Subcutaneous abdominal adipose tissue (tissue), 5 donors: Measurements from ENCODE around the gene SBK3.

ENCODE experiments used
- H3K27ac ChIP-seq: one replicate; pipeline ENCODE4 v1.7.0; 2013; ENCODE audit warnings: low read depth, mild to moderate bottlenecking, inconsistent platforms, low read length, moderate library complexity
- H3K27me3 ChIP-seq, 5 donors: one replicate each; pipeline ENCODE4 v1.7.0; 2013; ENCODE audit warnings: low read length in 5 of 5, inconsistent platforms in 1 of 5; ENCODE audit not compliant: control insufficient read depth in 5 of 5, insufficient read depth in 4 of 5
- H3K36me3 ChIP-seq, 5 donors: one replicate each; pipeline ENCODE4 v1.7.0; 2013; ENCODE audit warnings: low read length in 5 of 5; ENCODE audit not compliant: control insufficient read depth in 5 of 5, insufficient read depth in 5 of 5
- H3K4me1 ChIP-seq, 5 donors: one replicate each; pipeline ENCODE4 v1.7.0; 2013; ENCODE audit warnings: low read length in 5 of 5, mild to moderate bottlenecking in 3 of 5, moderate library complexity in 1 of 5; ENCODE audit not compliant: control insufficient read depth in 5 of 5, insufficient read depth in 5 of 5
- H3K4me3 ChIP-seq, 5 donors: one replicate each; pipeline ENCODE4 v1.7.0; 2013; ENCODE audit warnings: low read length in 5 of 5, low read depth in 1 of 5
- H3K9ac ChIP-seq, 5 donors: one replicate each; pipeline ENCODE4 v1.7.0; 2013; ENCODE audit warnings: low read length in 5 of 5, mild to moderate bottlenecking in 4 of 5, moderate library complexity in 3 of 5
- H3K9me3 ChIP-seq, 5 donors: one replicate each; pipeline ENCODE4 v1.7.0; 2013; ENCODE audit warnings: low read length in 5 of 5; ENCODE audit not compliant: control insufficient read depth in 5 of 5
- donor health status: healthy.
- donor health status: healthy.
- donor health status: healthy.
- donor health status: healthy.
- donor health status: healthy.

Gene SBK3

DNA sequence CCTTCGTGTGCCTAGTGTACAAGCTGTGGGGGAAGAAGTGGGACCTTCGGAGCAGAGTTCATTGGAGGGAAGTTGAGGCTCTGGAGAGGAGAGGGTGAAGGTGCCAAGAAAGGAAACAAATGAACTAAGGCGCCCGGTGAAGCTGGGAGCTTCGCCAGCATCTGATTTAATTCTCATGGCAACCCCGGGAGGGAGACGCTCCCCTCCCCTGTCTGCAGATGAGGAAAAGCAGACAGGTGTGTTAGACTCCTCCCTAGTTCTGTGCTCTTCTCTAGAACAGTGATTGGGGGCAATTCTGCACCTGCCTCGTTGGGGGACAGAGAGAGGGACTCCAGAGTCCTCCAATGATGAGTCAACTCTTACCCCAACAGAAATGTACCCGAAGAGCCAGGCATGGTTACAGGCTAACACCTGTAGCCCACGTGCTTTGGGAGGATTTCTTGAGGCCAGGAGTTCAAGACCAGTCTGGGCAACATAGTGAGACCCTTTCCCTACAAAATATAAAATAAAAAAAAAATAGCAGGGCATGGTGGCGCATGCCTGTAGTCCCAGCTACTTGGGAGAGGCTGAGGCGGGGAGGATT, 52.9 kb downstream of the SBK3 start:
- Histone ChIP-seq H3K4me3 (no peak overlapping the region), H3K4me1 (peaks cover 2 to 49% (median 28%) of the 10 kb centered on the region in 5 donors), H3K27me3 (peaks cover 12 to 47% (median 34%) of the 10 kb centered on the region in 5 donors), H3K36me3 (no peaks in the 10 kb centered on the region), H3K9ac (no peak overlapping the region), H3K27ac (no peak overlapping the region), H3K9me3 (no peaks in the 10 kb centered on the region)

DNA sequence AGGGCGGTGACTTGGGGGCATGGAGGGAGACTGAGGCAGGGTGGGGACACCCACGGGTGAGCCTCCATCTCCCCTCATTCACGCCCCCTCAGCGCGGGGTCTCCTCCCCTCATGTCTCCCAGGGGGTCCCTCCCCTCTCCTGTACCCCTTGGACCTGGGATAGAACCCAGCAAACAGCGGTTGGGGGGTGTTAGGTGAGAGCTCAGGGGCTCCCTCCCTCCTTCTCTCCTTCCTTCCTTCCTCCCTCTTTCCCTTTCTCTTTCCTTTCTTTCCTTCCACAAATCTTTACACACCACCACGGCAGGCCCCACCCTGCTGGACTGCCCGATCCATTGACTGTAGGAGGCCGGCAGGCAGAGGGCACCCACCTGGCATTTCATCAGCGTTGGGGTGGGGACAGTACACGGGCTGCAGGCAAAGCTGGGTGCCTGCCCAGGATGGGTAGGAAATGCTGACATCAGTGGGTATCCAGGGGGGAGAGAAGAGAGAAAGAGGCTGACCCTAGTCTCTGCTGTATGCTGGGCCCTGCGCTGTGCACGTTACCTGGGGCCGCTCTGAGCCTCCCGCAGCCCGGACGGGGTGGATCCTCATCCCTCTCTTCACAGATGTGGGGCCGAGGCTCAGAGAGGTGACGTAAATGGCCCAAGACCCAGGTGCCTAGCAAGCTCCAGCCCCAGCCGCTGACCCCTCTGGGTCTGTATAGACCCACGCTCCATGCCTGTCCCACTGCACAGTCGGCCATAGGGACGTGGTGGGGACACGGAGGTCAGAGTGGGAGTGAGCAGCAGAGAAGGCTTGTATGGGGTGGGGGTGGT, 53.6 kb downstream of the SBK3 start:
- Histone ChIP-seq H3K27me3 (peaks cover 12 to 48% (median 40%) of the 10 kb centered on the region in 5 donors), H3K27ac (no peak overlapping the region), H3K36me3 (no peaks in the 10 kb centered on the region), H3K9ac (no peak overlapping the region), H3K4me3 (no peak overlapping the region), H3K4me1 (peaks cover 6 to 56% (median 35%) of the 10 kb centered on the region in 5 donors), H3K9me3 (no peaks in the 10 kb centered on the region)
